ENCODE data around the gene RHBDL2. TPM values are rescaled to one million over a fixed set of nuclear protein-coding genes. Genes with fewer than 3 reads are reported as not detected.
"Not testable (repeated sequence)": the region's sequence is repeated elsewhere in the genome, so short reads cannot be mapped to it uniquely, and the experiment has no call there.

Gene RHBDL2
- total RNA-seq, 1 donor from 2014 or later = not detected

DNA sequence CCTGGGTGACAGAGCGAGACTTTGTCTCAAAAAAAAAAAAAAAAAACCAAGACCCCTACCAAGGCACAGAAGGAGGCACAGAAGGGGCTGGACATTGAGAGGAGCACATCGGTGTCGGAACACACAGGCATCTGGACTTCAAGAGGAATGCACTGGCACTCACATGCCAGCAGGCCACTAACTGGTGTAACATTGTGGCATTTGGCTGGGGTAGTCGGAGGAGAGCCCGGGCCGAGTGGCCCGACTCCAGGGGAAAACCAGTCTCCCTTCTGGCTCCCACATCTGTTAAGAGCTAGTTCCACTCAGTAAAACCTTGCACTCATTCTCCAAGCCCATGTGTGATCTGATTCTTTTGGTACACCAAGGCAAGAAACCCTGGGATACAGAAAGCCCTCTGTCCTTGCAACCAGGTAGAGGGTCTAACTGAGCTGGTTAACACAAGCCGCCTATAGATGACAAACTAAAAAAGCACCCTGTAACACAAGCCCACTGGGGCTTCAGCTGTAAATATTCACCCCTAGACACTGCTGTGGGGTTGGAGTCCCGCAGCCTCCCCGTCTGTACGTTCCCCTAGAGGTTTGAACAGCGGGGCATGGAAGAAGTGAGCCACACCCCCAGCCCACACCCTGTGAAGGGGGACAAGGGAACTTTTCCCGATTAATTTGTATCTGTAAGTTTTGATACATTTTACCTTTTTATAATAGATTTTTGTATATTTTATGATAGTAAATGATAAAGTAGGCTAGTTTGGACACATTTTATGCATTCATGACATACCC lies 32.2 kb upstream of the RHBDL2 start:
- no peak overlapping the region for H3K4me3 Mint-ChIP-seq
- TF ChIP-seq, protein P1, sequence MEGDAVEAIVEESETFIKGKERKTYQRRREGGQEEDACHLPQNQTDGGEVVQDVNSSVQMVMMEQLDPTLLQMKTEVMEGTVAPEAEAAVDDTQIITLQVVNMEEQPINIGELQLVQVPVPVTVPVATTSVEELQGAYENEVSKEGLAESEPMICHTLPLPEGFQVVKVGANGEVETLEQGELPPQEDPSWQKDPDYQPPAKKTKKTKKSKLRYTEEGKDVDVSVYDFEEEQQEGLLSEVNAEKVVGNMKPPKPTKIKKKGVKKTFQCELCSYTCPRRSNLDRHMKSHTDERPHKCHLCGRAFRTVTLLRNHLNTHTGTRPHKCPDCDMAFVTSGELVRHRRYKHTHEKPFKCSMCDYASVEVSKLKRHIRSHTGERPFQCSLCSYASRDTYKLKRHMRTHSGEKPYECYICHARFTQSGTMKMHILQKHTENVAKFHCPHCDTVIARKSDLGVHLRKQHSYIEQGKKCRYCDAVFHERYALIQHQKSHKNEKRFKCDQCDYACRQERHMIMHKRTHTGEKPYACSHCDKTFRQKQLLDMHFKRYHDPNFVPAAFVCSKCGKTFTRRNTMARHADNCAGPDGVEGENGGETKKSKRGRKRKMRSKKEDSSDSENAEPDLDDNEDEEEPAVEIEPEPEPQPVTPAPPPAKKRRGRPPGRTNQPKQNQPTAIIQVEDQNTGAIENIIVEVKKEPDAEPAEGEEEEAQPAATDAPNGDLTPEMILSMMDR (IDR thresholded peaks at IDR 0.05; ENCODE audit: unreplicated experiment) = no peak
- no peaks in the 10 kb centered on the region for H3K4me1 Mint-ChIP-seq
- DNase-seq (ENCODE audit: low spot score in 2 of 2, unreplicated experiment in 2 of 2) = no peak
- H3K27me3 Mint-ChIP-seq (ENCODE audit: low read depth) = no peaks in the 10 kb centered on the region
- H3K36me3 Mint-ChIP-seq = no peaks in the 10 kb centered on the region
- H3K9me3 Mint-ChIP-seq = no peaks in the 10 kb centered on the region
- no peak overlapping the region for H3K27ac Mint-ChIP-seq

DNA sequence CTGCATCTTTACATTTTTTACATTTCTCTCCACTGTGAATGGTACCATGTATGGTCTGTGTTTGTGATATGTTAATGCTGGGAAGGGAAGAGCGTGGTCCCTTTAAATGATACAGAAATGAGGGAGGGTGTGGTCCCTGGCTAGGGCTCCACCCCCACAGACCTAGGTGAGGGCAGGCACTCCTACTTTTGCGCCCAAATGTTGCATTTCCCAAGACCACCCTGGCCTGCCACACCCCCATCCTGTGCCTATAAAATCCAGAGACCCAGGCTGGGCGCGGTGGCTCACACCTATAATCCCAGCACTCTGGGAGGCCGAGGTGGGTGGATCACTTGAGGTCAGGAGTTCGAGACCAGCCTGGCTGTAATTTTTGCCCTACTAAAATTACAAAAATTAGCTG lies 31.5 kb upstream of the RHBDL2 start:
- H3K27ac Mint-ChIP-seq; H3K9me3 Mint-ChIP-seq; H3K27me3 Mint-ChIP-seq (ENCODE audit: low read depth); H3K4me1 Mint-ChIP-seq; DNase-seq (ENCODE audit: low spot score in 2 of 2, unreplicated experiment in 2 of 2); H3K4me3 Mint-ChIP-seq; H3K36me3 Mint-ChIP-seq: not testable (repeated sequence)

DNA sequence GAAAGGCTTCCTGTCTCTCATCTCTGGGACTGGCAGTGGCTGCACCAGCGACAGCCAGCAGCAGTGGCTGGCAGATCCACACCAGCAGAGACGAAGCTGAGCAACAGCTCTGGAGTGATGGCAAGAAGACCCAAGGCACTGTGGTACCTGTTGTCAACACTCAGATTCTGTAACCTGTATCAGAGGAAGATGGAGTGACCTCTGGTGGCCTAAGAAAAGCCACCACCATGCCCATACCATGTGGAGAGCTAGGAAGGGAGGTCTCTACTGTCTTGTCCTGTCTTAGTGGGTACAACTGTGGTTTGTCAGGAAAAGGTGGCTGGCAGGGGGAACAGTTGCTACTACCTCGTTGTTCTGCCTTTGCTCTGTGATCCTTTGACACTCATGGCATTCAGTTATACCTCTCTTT lies 22.5 kb upstream of the RHBDL2 start:
- Mint-ChIP-seq H3K9me3 (no peaks in the 10 kb centered on the region), H3K27me3 (ENCODE audit: low read depth) (no peaks in the 10 kb centered on the region), H3K4me1 (peaks cover 2% of the 10 kb centered on the region), H3K36me3 (no peaks in the 10 kb centered on the region), H3K4me3 (no peak overlapping the region), H3K27ac (no peak overlapping the region)
- DNase-seq (ENCODE audit: low spot score in 2 of 2, unreplicated experiment in 2 of 2) = no peak
- TF ChIP-seq, protein P1 (IDR thresholded peaks at IDR 0.05; ENCODE audit: unreplicated experiment) = no peak

DNA sequence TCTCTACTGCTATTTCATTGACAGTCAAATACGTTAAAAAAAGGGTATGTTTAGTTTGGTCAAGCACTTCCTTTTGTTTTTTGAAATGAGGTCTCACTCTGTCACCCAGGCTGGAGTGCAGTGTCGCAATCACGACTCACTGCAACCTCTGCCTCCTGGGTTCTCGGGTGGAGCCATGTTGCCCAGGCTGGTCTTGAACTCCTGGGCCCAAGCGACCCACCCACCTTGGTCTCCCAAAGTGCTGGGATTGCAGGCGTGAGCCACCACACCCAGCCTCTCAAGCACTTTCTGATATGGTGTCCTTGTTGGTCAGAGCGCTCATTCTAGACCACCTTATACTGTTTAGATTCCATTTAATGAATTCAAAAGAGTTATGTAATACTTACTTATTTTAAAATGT lies 20.9 kb upstream of the RHBDL2 start:
- Mint-ChIP-seq H3K9me3 (no peaks in the 10 kb centered on the region), H3K27ac (no peak overlapping the region), H3K36me3 (no peaks in the 10 kb centered on the region), H3K27me3 (ENCODE audit: low read depth) (no peaks in the 10 kb centered on the region), H3K4me1 (peaks cover 6% of the 10 kb centered on the region), H3K4me3 (no peak overlapping the region)
- TF ChIP-seq, protein P1 (IDR thresholded peaks at IDR 0.05; ENCODE audit: unreplicated experiment) = no peak
- DNase-seq (ENCODE audit: low spot score in 2 of 2, unreplicated experiment in 2 of 2) = no peak

DNA sequence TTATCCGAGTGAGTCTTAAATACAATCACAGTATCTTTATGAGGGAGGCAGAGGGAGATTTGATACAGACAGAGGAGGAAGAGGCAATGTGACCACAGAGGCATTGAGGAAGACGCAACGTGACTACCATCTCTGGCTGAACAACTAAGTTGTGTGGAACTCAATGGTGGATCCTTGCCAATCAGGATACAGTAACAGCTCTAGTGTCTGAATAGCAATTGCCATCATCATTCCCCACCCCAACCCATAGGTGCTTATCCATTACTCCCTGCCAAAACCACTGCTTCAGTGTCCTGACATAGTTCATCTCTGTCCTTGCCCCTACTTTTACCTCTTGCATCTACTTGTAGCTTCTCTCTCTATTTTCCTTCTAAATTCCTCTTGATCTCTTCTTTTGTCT lies 20.5 kb upstream of the RHBDL2 start:
- Mint-ChIP-seq H3K36me3 (no peaks in the 10 kb centered on the region), H3K27me3 (ENCODE audit: low read depth) (no peaks in the 10 kb centered on the region), H3K27ac (no peak overlapping the region), H3K4me3 (no peak overlapping the region), H3K9me3 (no peaks in the 10 kb centered on the region), H3K4me1 (peaks cover 6% of the 10 kb centered on the region)
- no peak for DNase-seq (ENCODE audit: low spot score in 2 of 2, unreplicated experiment in 2 of 2)
- TF ChIP-seq, protein P1 (IDR thresholded peaks at IDR 0.05; ENCODE audit: unreplicated experiment) = no peak

DNA sequence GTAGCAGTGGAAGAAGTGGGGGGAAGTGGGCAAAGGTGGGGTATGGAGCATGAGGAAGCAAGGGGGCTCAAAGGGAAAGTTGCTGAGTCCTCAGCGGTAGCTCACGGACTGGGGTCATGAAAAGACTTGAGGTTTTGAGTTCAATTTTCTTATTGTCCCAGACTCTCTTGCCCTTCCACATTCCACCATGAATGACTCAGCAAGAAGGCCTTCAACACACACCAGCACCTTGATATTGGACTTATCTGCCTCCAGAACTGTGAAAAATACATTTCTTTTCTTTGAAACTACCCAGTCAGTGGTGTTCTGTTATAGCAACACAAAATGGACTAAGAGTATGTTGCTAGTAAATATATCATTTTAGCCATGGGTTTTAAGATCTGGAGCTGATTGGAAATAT lies 17.3 kb upstream of the RHBDL2 start:
- H3K27ac Mint-ChIP-seq = no peak overlapping the region
- no peak overlapping the region for H3K4me3 Mint-ChIP-seq
- no peaks in the 10 kb centered on the region for H3K9me3 Mint-ChIP-seq
- TF ChIP-seq, protein P1 (IDR thresholded peaks at IDR 0.05; ENCODE audit: unreplicated experiment) = no peak
- H3K27me3 Mint-ChIP-seq (ENCODE audit: low read depth) = no peaks in the 10 kb centered on the region
- peaks cover 6% of the 10 kb centered on the region for H3K4me1 Mint-ChIP-seq
- no peak for DNase-seq (ENCODE audit: low spot score in 2 of 2, unreplicated experiment in 2 of 2)
- H3K36me3 Mint-ChIP-seq = no peaks in the 10 kb centered on the region
